DMS153 treated with DMSO at 0.1 percent for 48 hours (cell line): Measurements from ENCODE around the gene HDGF.
"Not testable (repeated sequence)": the region's sequence is repeated elsewhere in the genome, so short reads cannot be mapped to it uniquely, and the experiment has no call there.

Experiments used
- DNase-seq: peaks from one replicate; lab custom pipeline; 2025; ENCODE audit not compliant: unreplicated experiment; lab: John Stamatoyannopoulos, UW

Gene HDGF

GRCh38 chr1:156767101-156767878 lies 15.8 kb upstream of the HDGF start, which contains the start of gene PRCC:
Gene PRCC, plus strand, starts transcription at chr1:156767535. Its CDS starts 237 bp downstream, at chr1:156767772.
- DNase-seq = peak; percentile 100

GRCh38 chr1:156766298-156767100 lies 15.0 kb upstream of the HDGF start:
- DNase-seq = peak; percentile 31

- no peak for DNase-seq
Observed at GRCh38 chr1:156765666-156766065, 14.2 kb upstream of the HDGF start.

- not testable (repeated sequence) for DNase-seq
Observed at GRCh38 chr1:156765136-156765535, 13.7 kb upstream of the HDGF start.

GRCh38 chr1:156760796-156761104 lies 9.3 kb upstream of the HDGF start:
- DNase-seq = no peak

GRCh38 chr1:156760092-156760795 lies 8.8 kb upstream of the HDGF start:
- DNase-seq = no peak

GRCh38 chr1:156757572-156758253 lies 6.2 kb upstream of the HDGF start:
- DNase-seq = not testable (repeated sequence)

GRCh38 chr1:156756355-156756754 lies 4.9 kb upstream of the HDGF start:
- DNase-seq = no peak

GRCh38 chr1:156755527-156755950 lies 4.1 kb upstream of the HDGF start:
- no peak for DNase-seq

GRCh38 chr1:156754219-156754618 lies 2.7 kb upstream of the HDGF start:
- DNase-seq = no peak

GRCh38 chr1:156752843-156753482 lies 1.5 kb upstream of the HDGF start:
- DNase-seq = no peak

- peak; percentile 85 for DNase-seq
Observed at GRCh38 chr1:156751757-156752481, 444 bp upstream of the HDGF start.

- DNase-seq = no peak
Observed at GRCh38 chr1:156750711-156751450, 594 bp downstream of the HDGF start.

GRCh38 chr1:156750191-156750672 lies 1.2 kb downstream of the HDGF start:
- DNase-seq = no peak

- no peak for DNase-seq
Observed at GRCh38 chr1:156749419-156750118, 1.9 kb downstream of the HDGF start.

GRCh38 chr1:156748670-156749418 lies 2.6 kb downstream of the HDGF start:
- no peak for DNase-seq

- no peak for DNase-seq
Observed at GRCh38 chr1:156747742-156748669, 3.5 kb downstream of the HDGF start.
